GM13977 (cell line): ENCODE results near the gene CD300LG.
"Not testable (repeated sequence)": the region's sequence is repeated elsewhere in the genome, so short reads cannot be mapped to it uniquely, and the experiment has no call there.

Source experiments
- DNase-seq: peaks from one replicate; pipeline ENCODE4 v3.0.0; 2012; ENCODE audit warnings: low spot score
- CTCF ChIP-seq: IDR thresholded peaks from 2 replicates; pipeline ENCODE4 v1.5.1; 2012; ENCODE audit warnings: mild to moderate bottlenecking, control low read depth; ENCODE audit not compliant: insufficient read depth; ENCODE audit errors: extremely low read depth, missing control alignments
- in situ Hi-C: fragments of 300-500 bp; cut with MboI; formaldehyde crosslinking; loops from one replicate; pipeline ENCODE4 v1.12.0; 2022; ENCODE audit warnings: low sequenced_read_pairs, low pct_unique_long_range_greater_than_20kb, mixed read lengths, inconsistent platforms; ENCODE audit not compliant: unreplicated experiment

CD300LG gene

GRCh38 chr17:43846963-43847371 lies at the start of gene CD300LG:
Gene CD300LG (plus strand): TSS chr17:43847176. CDS start chr17:43847217, 41 bp downstream.
- in situ Hi-C loops = no loop called here
- no peak for DNase-seq
- no peak for TF ChIP-seq CTCF

- DNase-seq, in situ Hi-C loops: not testable (repeated sequence)
Measured at GRCh38 chr17:43798024-43798423, 49.0 kb upstream of the CD300LG start.

GRCh38 chr17:43799047-43799446 lies 47.9 kb upstream of the CD300LG start:
- TF ChIP-seq CTCF = no peak
- in situ Hi-C loops = no loop called here
- DNase-seq = no peak

GRCh38 chr17:43800736-43801135 lies 46.2 kb upstream of the CD300LG start:
- DNase-seq = no peak
- in situ Hi-C loops = no loop called here
- no peak for TF ChIP-seq CTCF

- no peak for TF ChIP-seq CTCF
- in situ Hi-C loops = no loop called here
- DNase-seq = no peak
Measured at GRCh38 chr17:43801844-43802243, 45.1 kb upstream of the CD300LG start.

DNA sequence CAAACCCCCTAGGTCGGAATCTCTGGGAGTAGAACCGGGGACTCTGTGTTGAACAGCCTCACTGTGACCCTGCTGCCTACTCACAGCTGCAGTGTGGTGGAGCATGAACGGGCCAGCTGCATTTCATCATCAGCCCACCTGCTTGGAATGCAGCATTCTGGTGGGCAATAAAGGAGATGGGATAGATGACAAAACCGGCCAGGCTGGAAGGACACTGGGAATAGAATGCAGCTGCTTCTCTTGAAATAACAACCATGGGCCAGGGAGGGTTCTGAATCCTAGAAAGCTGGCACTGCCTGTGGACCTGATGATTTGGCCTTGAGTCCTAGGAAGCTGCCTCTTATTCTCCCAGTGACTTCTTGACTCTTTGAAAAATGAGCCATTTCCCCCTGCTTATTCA lies 43.2 kb upstream of the CD300LG start:
- in situ Hi-C loops = no loop called here
- no peak for TF ChIP-seq CTCF
- no peak for DNase-seq

- no peak for DNase-seq
- in situ Hi-C loops = no loop called here
- no peak for TF ChIP-seq CTCF
Measured at GRCh38 chr17:43805117-43805516, 41.9 kb upstream of the CD300LG start.
